K562 (cell line): ENCODE data around the gene SCAPER. TPM values are rescaled to one million over a fixed set of nuclear protein-coding genes. Genes with fewer than 3 reads are reported as not detected.

Experiments used
- ATAC-seq: fragments of 200-7000 bp; cut with Tn5 transposase; 3 replicates; pipeline ENCODE4 v1.9.1; 2020; ENCODE audit warnings: moderate library complexity
- BruUV-seq: library from RNA; stranded (reverse); fragments of 400-500 nt; replicated peaks from 2 replicates; lab custom pipeline; 2021; lab: Mats Ljungman, UMichigan
- CTCF ChIA-PET: fragments of 300-600 bp; formaldehyde crosslinking; extraction: SDS; loops from one replicate; lab custom pipeline; 2021; ENCODE audit warnings: low intra/inter-chr PET ratio; lab: Yijun Ruan, JAX
- POLR2A ChIA-PET: fragments of 300-600, 350-650 bp; sonication (Branson Sonifier 250); formaldehyde crosslinking; extraction: SDS; loops from one replicate; lab custom pipeline; 2021; ENCODE audit warnings: antibody characterized with exemption, inconsistent platforms; lab: Yijun Ruan, JAX
- DNase-seq, 4 experiments: peaks; one replicate each; pipeline versions ENCODE4 v3.0.0 to v3.0.0-alpha.2; 2011 to 2018; ENCODE audit warnings: low spot score in 3 of 4, mixed read lengths in 3 of 4; ENCODE audit errors: extremely low read depth in 1 of 4
- FAIRE-seq: peaks from 2 replicates; lab custom pipeline; 2011; peaks lifted over from hg19 to GRCh38; lab: Jason Lieb, UNC
- H2AFZ ChIP-seq: 2 replicates; pipeline ENCODE4 v1.6.0; 2011; ENCODE audit warnings: low read depth, low read length, control low read depth, inconsistent platforms
- H3K27ac ChIP-seq: fragments of 200-600 bp; 3 replicates; pipeline ENCODE4 v1.8.0; 2011; ENCODE audit warnings: low read depth, mild to moderate bottlenecking, control low read depth, inconsistent platforms, low read length, moderate library complexity, mixed read lengths; ENCODE audit errors: extremely low read depth
- H3K27me3 ChIP-seq, 2 experiments: fragments of 300-600 bp in 1 of 2; 2 replicates in 1 of 2; 3 replicates in 1 of 2; pipeline versions ENCODE4 v1.6.0 to v1.8.0; 2011; ENCODE audit warnings: inconsistent platforms in 2 of 2, low read length in 2 of 2, mild to moderate bottlenecking in 1 of 2, mixed read lengths in 1 of 2, moderate library complexity in 1 of 2; ENCODE audit not compliant: control insufficient read depth in 2 of 2, insufficient read depth in 2 of 2
- H3K36me3 ChIP-seq: fragments of 300-600 bp; 3 replicates; pipeline ENCODE4 v1.8.0; 2011; ENCODE audit warnings: mild to moderate bottlenecking, low read length, inconsistent platforms; ENCODE audit not compliant: control insufficient read depth, insufficient read depth
- H3K4me1 ChIP-seq, 2 experiments: fragments of 200-600 bp in 1 of 2; replicated peaks in 1 of 2; 2 replicates in 1 of 2; 3 replicates in 1 of 2; pipeline versions ENCODE4 v1.5.1 to v1.8.0; 2011; ENCODE audit warnings: inconsistent platforms in 2 of 2, low read length in 2 of 2, mild to moderate bottlenecking in 1 of 2, mixed read lengths in 1 of 2, moderate library complexity in 1 of 2; ENCODE audit not compliant: control insufficient read depth in 2 of 2, insufficient read depth in 2 of 2
- H3K4me2 ChIP-seq: 2 replicates; pipeline ENCODE4 v1.6.1; 2011; ENCODE audit warnings: low read length, control low read depth, inconsistent platforms, mixed read lengths; ENCODE audit not compliant: insufficient read depth
- H3K4me3 ChIP-seq: fragments of 200-600 bp; sonication (generic), shearing (Covaris generic); 2 replicates; pipeline ENCODE4 v1.5.1; 2016; ENCODE audit warnings: control low read depth, inconsistent platforms
- H3K79me2 ChIP-seq: fragments of 200-600 bp; 3 replicates; pipeline ENCODE4 v1.8.0; 2011; ENCODE audit warnings: low read length, inconsistent platforms; ENCODE audit not compliant: control insufficient read depth, insufficient read depth
- H3K9ac ChIP-seq, 2 experiments: 2 replicates each; pipeline versions ENCODE4 v1.6.0 to v1.6.1; 2011; ENCODE audit warnings: low read depth in 2 of 2, low read length in 2 of 2, control low read depth in 1 of 2, inconsistent platforms in 1 of 2, mild to moderate bottlenecking in 1 of 2, mixed read lengths in 1 of 2; ENCODE audit not compliant: insufficient read depth in 1 of 2
- H3K9me1 ChIP-seq: one replicate; pipeline ENCODE4 v1.6.0; 2011; ENCODE audit warnings: inconsistent platforms, mild to moderate bottlenecking, low read length, moderate library complexity; ENCODE audit not compliant: control insufficient read depth, insufficient read depth
- H3K9me3 ChIP-seq: replicated peaks from 2 replicates; pipeline ENCODE4 v1.5.1; 2011; ENCODE audit warnings: low read depth, low read length, inconsistent platforms; ENCODE audit not compliant: control insufficient read depth, insufficient read depth
- H4K20me1 ChIP-seq: replicated peaks from 2 replicates; pipeline ENCODE4 v1.6.1; 2011; ENCODE audit warnings: low read length, inconsistent platforms, mixed read lengths; ENCODE audit not compliant: control insufficient read depth, insufficient read depth
- BDP1 ChIP-seq: IDR thresholded peaks from 3 replicates; pipeline ENCODE4 v1.6.1; 2011; ENCODE audit not compliant: insufficient read length, insufficient read depth
- FOXM1 ChIP-seq, 2 experiments: fragments of 450-650 bp in 1 of 2; sonication (generic) in 1 of 2; formaldehyde crosslinking in 1 of 2; IDR thresholded peaks; 2 replicates each; pipeline versions ENCODE4 v1.6.1 to v1.9.0; 2017 to 2022; ENCODE audit warnings: low read depth in 2 of 2, mild to moderate bottlenecking in 2 of 2, missing genetic modification reagents in 1 of 2, moderate library complexity in 1 of 2
- HMG20A ChIP-seq: fragments of 450-650 bp; formaldehyde crosslinking; conservative IDR thresholded peaks from 2 replicates; pipeline ENCODE4 v1.4.0; 2020; ENCODE audit warnings: mild to moderate bottlenecking, mixed read lengths
- MTF1 ChIP-seq: fragments of 250-450 bp; sonication (Bioruptor Pico); IDR thresholded peaks from 2 replicates; pipeline ENCODE4 v1.9.0; 2021; ENCODE audit warnings: moderate library complexity, mild to moderate bottlenecking, inconsistent platforms, borderline replicate concordance
- NBN ChIP-seq: fragments of 450-650 bp; IDR thresholded peaks from 2 replicates; pipeline ENCODE4 v1.6.1; 2016; ENCODE audit warnings: low read depth, mild to moderate bottlenecking
- NCOA4 ChIP-seq: fragments of 450-650 bp; IDR thresholded peaks from 2 replicates; pipeline ENCODE4 v1.6.1; 2018; ENCODE audit warnings: mild to moderate bottlenecking; ENCODE audit not compliant: partially characterized antibody
- NKRF ChIP-seq: fragments of 450-650 bp; IDR thresholded peaks from 2 replicates; pipeline ENCODE4 v1.6.1; 2016; ENCODE audit warnings: borderline replicate concordance
- ZNF121 ChIP-seq: sonication (generic); formaldehyde crosslinking; conservative IDR thresholded peaks from 2 replicates; pipeline ENCODE4 v1.8.0; 2022; ENCODE audit warnings: missing genetic modification reagents
- ZNF165 ChIP-seq: fragments of 250-450 bp; sonication (Bioruptor Pico); IDR thresholded peaks from 2 replicates; pipeline ENCODE4 v1.4.0; 2020; ENCODE audit warnings: borderline replicate concordance
- ZNF174 ChIP-seq: fragments of 250-450 bp; sonication (Bioruptor Pico); IDR thresholded peaks from 2 replicates; pipeline ENCODE4 v1.4.0; 2020; ENCODE audit warnings: mild to moderate bottlenecking
- ZNF695 ChIP-seq: fragments of 450-650 bp; formaldehyde crosslinking; IDR thresholded peaks from 2 replicates; pipeline ENCODE4 v1.4.0; 2020; ENCODE audit warnings: mild to moderate bottlenecking, moderate library complexity
- ZNF764 ChIP-seq: fragments of 250-450 bp; sonication (Bioruptor Pico); IDR thresholded peaks from 2 replicates; pipeline ENCODE4 v1.4.0; 2020; ENCODE audit warnings: low read depth, mild to moderate bottlenecking, moderate library complexity
- WGBS: fragments of 100-300 bp; shearing (Covaris generic); methylation state at CpG from one replicate; pipeline ENCODE4 v1.1.6; 2016; ENCODE audit warnings: low coverage, mixed read lengths; ENCODE audit not compliant: insufficient coverage; ENCODE audit errors: missing lambda C conversion rate; 5-methylcytosine and 5-hydroxymethylcytosine counted together
- in situ Hi-C: fragments of 300-500 bp; cut with MboI; formaldehyde crosslinking; loops from 4 replicates; pipeline ENCODE4 v1.15.0; 2018; ENCODE audit warnings: inconsistent platforms, mixed read lengths
- intact Hi-C: fragments of 100-400 bp; cut with micrococcal nuclease; formaldehyde crosslinking; loops from 2 replicates; pipeline ENCODE4 v1.14.2; 2022
- polyA plus RNA-seq, 8 experiments: library from polyadenylated mRNA; depleted of rRNA in 4 of 8; stranded (reverse) in 5 of 8; unstranded in 3 of 8; fragments of >200 nt; fragmentation: Nextera tagmentation in 2 of 8; fragmentation: Illumina TruSeq in 1 of 8; extraction: Ambion mirVana in 2 of 8; extraction: Trizol in 1 of 8; gene quantifications; 2 replicates each; pipeline versions ENCODE4 v1.2.1 to v1.2.3, GENCODE V29; 2011 to 2014; ENCODE audit warnings: inconsistent platforms in 1 of 8, missing spikeins in 1 of 8
- total RNA-seq, 7 experiments: library from RNA; depleted of rRNA in 6 of 7; stranded (reverse); fragments of >200 nt in 6 of 7; fragmentation: Illumina TruSeq in 2 of 7; extraction: Trizol in 2 of 7; gene quantifications; 2 replicates each; pipeline versions ENCODE4 v1.2.1 to v1.2.3, GENCODE V29; 2011 to 2021; ENCODE audit warnings: low replicate concordance in 1 of 7
- TF ChIP-seq, protein P1 (sequence below): sonication (generic); formaldehyde crosslinking; IDR thresholded peaks from 2 replicates; pipeline ENCODE4 v1.8.1; 2022; ENCODE audit warnings: missing genetic modification reagents

Gene SCAPER
- total and polyA plus RNA-seq, 9 of the 15 experiments (the other 6 are each of a cell fraction or from before 2014, with no cell fraction given) = 1.3 to 5.7 (median 3.2) TPM

- Histone ChIP-seq H3K4me3 (no peak overlapping the region), H3K36me3 (no peaks in the 10 kb centered on the region), H3K27ac (no peak overlapping the region), H3K27me3 (peaks cover 0 to under 1% of the 10 kb centered on the region in 2 experiments; a peak in 1 of 5 replicates), H3K9ac (no peak overlapping the region), H3K9me1 (no peaks in the 10 kb centered on the region), H2AFZ (no peak overlapping the region), H3K79me2 (no peaks in the 10 kb centered on the region), H3K9me3 (no peaks in the 10 kb centered on the region), H4K20me1 (no peaks in the 10 kb centered on the region), H3K4me2 (no peak overlapping the region), H3K4me1 (peaks cover 0 to 3% of the 10 kb centered on the region in 2 experiments; a peak in 1 of 5 replicates)
- DNase-seq (no peak), ATAC-seq (no peak), FAIRE-seq (no peak)
- POLR2A ChIA-PET = interaction anchor here (1.0 kb wide), 1 partner anchor 23 kb away, joined by 3 read pairs; no protein-coding TSS in a partner anchor
- 5% methylated on average over 4 of the region's 4 CpGs for WGBS
- intact Hi-C loops (no loop called here), in situ Hi-C loops (no loop called here)
- no TSS peak for BruUV-seq
- CTCF ChIA-PET = no interaction called here
- no peak for TF ChIP-seq FOXM1 (IDR thresholded peaks at IDR 0.05; ENCODE audit: low read depth)
- TF ChIP-seq FOXM1 (CRISPR knock-in tag; IDR thresholded peaks at IDR 0.05; ENCODE audit: low read depth) = no peak
- no peak for TF ChIP-seq ZNF121
- no peak for TF ChIP-seq NBN
- no peak for TF ChIP-seq ZNF695 (CRISPR knock-in tag)
- TF ChIP-seq NKRF = no peak
- no peak for TF ChIP-seq ZNF165 (CRISPR knock-in tag)
- TF ChIP-seq NCOA4 = no peak
- no peak for TF ChIP-seq MTF1
- TF ChIP-seq, protein P1, sequence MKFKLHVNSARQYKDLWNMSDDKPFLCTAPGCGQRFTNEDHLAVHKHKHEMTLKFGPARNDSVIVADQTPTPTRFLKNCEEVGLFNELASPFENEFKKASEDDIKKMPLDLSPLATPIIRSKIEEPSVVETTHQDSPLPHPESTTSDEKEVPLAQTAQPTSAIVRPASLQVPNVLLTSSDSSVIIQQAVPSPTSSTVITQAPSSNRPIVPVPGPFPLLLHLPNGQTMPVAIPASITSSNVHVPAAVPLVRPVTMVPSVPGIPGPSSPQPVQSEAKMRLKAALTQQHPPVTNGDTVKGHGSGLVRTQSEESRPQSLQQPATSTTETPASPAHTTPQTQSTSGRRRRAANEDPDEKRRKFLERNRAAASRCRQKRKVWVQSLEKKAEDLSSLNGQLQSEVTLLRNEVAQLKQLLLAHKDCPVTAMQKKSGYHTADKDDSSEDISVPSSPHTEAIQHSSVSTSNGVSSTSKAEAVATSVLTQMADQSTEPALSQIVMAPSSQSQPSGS (CRISPR knock-in tag) = no peak
- no peak for TF ChIP-seq ZNF174 (CRISPR knock-in tag)
- TF ChIP-seq ZNF764 (CRISPR knock-in tag) = no peak
- no peak for TF ChIP-seq HMG20A (CRISPR knock-in tag)
- no peak for TF ChIP-seq BDP1
Measured at GRCh38 chr15:76381366-76381765, 523.8 kb downstream of the SCAPER start.
